GM18505 (cell line): ENCODE measurements around the gene GLYATL3.

Experiments
- ATAC-seq: cut with Tn5 transposase; IDR thresholded peaks from one replicate; pipeline ENCODE4 v1.9.1; 2021; ENCODE audit not compliant: unreplicated experiment
- POLR2A ChIP-seq: IDR thresholded peaks from 4 replicates; pipeline ENCODE4 v1.6.1; 2011; ENCODE audit warnings: borderline replicate concordance; ENCODE audit not compliant: insufficient read depth, insufficient read length; ENCODE audit errors: extremely low read depth

Gene GLYATL3

DNA sequence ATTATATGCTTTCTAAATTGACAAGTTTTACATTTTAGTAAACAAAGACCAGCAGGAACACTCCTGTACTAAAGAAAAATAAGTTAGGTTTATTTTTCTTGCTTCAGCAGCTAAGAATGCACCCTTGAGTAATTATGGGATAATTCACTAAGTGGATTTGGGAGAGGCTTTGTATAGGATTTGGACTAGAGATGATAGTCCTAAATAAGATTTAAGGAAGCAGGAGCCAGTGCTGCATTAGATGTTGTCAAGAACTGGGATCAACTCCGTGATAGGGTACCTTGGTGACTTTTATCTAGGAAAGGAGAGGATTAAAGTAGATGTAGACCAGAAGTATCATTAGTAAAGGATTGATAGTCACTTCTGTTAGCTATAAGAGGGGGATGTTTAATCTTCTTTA is 46.6 kb downstream of the GLYATL3 start:
- no peak for TF ChIP-seq POLR2A
- ATAC-seq: no peak

DNA sequence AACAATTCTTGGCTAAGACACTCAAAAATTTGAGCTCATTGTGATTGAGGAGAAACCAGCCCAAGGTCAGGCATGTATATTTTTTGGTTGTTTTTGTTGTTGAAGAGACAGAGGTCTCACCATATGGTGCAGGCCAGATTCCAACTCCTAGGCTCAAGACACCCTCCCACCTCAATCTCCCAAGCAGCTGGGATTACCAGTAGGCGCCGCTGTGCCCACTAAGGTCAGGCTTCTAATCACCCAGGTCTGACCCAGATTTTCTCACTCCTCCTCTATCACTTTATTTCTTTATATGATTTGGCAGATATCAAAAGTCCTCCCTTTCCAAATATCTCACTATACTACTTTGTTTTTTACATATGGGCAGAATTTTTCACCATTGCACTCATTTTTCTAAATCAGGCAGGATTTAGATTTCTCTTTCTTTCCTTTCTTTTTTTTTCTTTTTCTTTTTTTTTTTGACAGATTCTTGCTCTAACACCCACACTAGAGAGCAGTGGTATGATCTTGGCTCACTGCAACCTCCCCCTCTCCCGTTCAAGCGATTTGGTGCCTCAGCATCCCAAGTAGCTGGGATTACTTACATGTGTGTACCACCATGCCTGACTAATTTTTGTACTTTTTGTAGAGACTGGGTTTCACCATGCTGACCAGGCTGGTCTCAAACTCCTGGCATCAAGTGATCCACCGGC is 49.0 kb downstream of the GLYATL3 start:
- no peak for ATAC-seq
- TF ChIP-seq POLR2A: no peak

DNA sequence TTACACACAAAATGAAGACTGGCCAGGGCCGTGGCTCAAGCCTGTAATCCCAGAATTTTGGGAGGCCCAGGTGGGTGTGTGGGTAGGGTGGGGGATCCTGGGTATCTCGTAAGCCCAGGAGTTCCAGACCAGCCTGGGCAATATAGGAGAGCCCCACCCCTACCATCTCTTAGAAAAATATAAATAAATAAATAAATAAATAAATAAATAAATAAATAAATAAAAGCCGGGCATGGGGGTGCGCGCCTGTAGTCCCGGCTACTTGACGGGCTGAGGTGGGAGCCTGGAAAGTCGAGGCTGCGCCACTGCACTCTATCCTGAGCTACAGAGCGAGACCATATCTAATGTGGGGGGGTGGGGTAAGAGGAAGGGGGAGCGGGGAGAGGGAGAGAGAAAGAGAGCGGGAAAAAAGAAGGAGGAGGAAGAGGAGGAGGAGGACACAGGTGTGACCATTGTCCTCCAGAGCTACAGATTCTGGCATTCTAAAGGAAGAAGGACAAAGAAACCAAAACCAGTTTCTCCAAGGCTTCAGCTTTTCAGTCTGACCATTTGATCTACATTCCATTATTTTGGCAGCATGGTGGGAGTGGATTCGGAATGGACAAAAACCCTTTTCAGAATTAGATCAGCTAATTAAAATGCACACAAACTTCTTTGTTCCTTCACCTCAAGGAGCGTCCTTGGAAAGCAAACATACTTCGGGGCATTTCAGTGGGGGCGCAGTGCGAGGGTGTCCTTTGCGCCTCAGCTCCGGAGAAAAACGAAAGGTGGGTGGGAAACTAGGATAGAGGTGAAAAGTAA is 50.2 kb downstream of the GLYATL3 start:
- no peak for TF ChIP-seq POLR2A
- ATAC-seq: no peak

DNA sequence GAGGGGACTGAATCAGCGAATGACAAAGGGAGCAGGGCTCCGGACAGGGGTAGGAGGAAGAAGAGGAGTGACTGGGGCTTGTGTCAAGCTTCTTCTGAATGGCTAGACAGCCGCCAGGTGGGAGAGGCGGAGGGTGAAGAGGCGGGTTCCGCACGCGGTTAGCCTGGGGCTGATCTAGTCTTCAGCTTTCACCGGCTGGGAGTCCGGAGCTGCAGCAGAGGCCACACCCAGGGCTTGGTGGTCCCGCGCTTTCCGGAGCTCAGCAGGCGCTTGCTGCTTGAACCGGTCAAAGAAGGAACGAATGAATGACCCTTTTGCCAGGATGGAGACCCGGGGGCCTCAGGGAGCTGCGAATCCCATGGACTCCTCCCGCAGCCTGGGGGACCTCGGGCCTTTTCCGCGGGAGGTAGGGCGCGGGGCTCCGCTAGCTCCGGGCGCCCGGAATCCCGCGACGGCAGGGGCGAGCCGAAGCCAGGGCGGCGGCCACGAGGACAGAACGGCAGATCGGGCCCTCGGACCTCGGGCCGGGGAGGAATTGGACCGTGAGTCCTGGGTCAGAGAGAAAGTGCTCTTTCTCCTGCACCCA is 50.9 kb downstream of the GLYATL3 start, which contains the start of gene C6orf141:
Gene C6orf141, plus strand, starts transcription at position 177 of the 586 bp plus-strand sequence. Its CDS starts 125 bp downstream, at position 302.
- ATAC-seq: peak; percentile 77
- TF ChIP-seq POLR2A: no peak

DNA sequence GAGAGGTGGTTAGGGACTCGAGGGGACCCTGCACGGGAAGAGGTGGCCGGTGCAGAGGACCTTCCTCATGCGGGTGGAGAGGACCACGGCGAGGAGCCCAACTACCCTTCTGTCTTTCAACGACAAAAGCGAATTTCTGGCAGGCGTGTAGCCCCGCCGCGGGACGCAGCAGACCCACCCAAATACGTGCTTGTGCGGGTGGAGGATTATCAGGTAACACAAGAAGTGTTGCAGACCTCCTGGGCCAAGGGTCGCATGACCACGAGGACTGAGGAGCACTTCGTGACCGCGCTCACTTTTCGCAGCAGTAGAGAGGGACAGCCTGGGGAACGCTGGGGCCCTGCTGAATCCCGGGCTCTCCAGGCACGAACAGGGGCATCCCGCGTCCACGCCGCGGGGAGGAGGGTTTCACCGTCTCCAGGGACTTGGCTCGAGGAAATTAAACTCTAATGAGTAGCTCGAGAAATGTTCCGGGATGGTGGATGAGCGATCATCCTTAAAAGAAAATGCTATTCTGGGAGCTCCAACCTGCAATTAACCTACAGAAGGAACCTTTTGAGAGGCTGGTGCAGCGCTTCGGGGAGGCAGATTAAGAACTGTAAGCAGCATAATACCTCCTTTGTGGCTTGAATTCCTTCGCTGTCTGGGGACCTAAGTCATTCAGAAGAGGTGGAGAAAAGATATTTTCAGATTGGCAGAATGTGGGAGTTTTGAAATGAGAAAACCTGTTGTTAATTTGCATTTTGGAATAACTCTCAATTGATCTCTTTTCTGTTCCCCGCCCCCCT is 51.5 kb downstream of the GLYATL3 start:
- no peak for TF ChIP-seq POLR2A
- ATAC-seq: peak; percentile 43

DNA sequence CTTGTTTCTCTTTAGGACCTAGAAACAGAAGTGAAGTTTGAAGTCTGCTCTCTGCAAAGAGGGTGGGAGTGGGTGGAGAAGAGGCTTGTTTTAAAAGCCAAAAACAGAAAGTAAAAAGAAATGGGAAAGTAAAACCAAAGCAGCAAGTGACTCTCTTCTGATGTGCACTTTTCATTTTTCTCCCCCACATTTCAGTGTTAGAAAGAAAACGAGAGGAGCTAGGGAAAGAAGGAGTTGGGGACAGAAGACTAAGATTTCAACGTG is 52.1 kb downstream of the GLYATL3 start:
- no peak for TF ChIP-seq POLR2A
- ATAC-seq: peak; percentile 41

DNA sequence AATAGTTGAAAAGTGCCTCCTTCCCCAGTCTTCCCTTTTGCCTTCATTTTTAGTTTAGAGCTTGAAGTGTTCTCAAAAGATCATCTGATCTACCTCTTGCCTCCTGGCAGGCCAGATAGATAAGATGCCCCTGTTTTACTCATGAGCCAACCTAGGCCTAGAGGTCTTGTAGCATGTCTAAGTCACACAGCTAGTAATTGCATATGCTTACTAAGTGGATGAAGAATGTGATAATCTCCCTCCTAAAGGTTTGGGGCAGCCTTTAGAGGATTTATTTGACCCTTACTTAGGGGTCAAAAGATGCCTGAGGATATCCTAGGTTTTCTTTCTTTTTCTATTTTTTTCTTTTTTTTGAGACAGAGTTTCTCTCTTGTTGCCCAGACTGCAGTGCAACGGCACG is 52.9 kb downstream of the GLYATL3 start:
- TF ChIP-seq POLR2A: no peak
- no peak for ATAC-seq

DNA sequence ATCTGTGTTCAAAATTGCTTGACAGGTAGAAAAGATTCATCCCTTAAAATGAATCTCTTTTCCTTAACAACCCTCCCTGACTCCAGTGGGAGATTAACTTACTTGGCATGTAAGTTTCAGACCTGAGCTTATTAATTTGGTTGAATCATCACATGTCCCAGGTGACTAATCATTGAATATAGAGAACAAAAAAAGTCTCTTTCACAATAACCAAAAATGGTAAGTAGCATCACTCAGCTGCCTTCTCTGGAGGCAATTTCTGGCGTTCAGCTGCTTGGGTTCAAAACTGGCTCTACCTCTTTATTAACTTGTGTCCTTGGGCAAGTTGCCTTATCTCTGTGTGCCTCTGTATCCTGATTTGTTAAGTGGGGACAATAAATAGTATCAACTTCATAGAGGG is 53.7 kb downstream of the GLYATL3 start:
- no peak for TF ChIP-seq POLR2A
- ATAC-seq: no peak

DNA sequence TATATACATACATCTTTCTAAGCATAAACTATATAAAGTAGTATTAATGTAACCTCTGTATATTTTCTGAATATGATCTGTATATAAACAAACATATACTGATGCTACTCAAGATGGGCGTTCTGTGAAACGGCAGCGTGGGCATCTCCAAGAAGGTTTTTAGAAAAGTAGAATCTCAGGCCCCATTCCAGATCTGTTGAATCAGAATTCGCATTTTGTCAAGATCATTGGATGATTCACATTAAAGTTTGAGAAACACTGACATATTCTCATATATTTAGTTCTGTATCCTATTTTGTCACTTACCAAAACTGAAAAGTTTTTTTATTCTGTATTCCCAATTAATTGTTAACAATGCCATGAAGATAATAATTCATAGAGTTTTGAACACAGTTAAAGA is 56.2 kb downstream of the GLYATL3 start:
- no peak for TF ChIP-seq POLR2A
- no peak for ATAC-seq

DNA sequence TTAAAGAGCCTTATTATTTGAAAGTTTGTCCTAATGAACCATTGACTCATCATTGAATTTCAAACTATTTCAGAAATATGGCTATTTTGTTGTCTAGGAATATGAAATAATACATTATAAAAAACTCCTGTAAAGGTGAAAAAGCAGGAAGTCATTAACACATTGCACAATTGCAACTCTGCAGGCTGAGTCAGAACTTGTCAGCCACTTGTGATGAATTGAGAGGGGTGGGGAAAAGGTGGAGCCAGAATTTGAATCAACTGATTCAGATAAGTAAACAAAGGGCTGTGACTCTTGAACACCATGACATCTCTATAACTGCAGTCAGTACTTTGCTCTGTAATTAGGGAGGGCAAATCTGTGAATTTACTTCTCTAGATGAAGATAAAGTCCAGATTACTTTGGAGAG is 56.7 kb downstream of the GLYATL3 start:
- TF ChIP-seq POLR2A: no peak
- ATAC-seq: no peak

DNA sequence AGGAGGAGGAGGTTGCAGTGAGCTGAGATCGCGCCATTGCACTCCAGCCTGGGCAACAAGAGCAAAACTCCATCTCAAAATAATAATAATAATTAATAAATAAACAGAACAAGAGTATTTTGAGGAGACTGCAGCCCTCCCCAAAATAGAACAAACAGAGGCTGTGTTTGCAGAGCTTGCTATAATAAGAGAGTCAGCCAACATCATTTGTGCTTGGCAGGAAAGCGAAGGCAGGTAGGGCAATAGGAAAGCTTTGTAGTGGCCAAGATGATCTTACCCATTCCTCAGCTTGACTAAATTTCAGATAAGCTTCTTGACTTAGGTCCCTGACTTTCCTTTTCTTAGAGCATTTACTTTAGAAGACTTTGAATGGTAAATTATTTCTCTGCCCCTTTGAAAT is 57.5 kb downstream of the GLYATL3 start:
- no peak for ATAC-seq
- TF ChIP-seq POLR2A: no peak

DNA sequence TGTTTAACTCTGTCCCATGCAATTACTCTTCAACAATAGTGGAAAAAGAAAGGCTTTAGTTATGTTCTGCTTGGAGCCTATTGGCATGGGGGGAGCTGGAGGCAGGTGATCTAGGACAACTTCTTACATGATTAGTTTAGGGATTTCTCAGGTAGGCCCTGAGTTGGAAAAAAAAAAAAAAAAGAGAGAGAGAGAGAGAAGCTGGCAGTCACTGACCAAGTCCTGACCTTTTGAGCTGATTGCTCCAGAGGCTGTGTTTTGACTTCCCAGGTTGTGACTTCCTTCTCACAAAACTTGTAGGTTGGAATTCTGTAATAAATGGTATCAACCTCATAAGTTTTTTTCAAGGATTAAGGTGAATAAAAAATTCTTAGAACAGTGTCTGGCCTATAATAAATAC is 58.5 kb downstream of the GLYATL3 start:
- TF ChIP-seq POLR2A: no peak
- no peak for ATAC-seq

DNA sequence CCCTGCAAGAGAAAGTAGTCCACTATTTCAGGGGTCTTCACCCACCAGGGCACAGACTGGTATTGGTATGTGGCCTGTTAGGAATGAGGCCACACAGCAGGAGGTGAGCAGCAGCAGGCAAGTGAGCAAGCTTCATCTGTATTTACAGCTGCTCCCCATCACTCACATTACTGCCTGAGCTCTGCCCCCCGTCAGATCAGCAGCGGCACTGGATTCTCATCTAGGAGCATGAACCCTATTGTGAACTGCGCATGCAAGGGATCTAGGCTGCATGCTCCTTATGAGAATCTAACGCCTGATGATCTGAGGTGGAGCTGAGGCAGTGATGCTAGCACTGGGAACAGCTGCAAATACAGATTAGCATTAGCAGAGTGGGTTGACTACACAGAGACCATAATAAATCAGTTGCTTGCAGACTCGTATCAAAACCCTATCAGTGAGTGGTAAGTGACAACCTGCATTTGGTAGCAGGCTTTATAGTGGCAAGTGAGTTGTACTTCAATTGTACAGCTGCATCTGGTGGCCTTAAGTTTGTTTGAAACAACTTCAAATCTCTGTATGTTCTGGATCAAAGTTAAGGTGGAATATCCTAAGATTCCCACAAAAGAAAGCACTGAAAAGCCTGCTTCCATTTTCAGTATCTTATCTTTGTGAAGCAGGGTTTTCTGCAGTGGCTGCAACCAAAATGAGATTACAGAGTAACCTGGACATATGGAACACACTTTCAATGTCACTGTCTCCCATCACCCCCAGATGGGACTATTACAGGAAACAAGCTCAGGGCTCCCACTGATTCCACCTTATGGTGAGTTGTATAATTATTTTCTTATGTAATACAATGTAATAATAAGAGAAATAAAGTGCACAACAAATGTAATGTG is 63.5 kb downstream of the GLYATL3 start:
- TF ChIP-seq POLR2A: no peak
- ATAC-seq: no peak

DNA sequence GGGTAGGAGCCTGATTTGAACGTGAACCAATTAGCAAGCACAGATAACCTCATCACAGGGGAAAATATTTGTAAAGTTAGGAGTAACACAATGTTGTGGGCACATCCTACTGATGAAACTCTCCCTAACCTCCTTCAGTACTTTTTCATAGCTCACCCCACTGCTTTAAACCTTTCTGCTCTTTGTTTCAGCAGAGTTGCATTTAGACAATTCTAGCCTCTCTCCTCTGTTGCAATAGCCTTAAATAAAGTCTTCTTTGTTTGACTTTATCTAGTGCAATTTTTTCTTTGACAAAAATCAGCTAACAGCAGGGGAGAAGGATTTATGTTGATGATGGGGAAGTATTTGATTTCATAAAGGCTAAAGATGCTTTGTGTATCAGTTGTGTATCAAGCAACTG is 64.8 kb downstream of the GLYATL3 start:
- no peak for ATAC-seq
- no peak for TF ChIP-seq POLR2A
